Measurements from ENCODE around the gene TRPC4AP. TPM values are rescaled to one million over a fixed set of nuclear protein-coding genes. Genes with fewer than 3 reads are reported as not detected.

The TRPC4AP gene
- total RNA-seq, 1 donor, result 91.7 TPM

GRCh38 chr20:34988191-34988540 is 104.4 kb downstream of the TRPC4AP start:
- peak; percentile 7 for DNase-seq (ENCODE audit: low read depth)
- TF ChIP-seq CTCF (IDR thresholded peaks at IDR 0.05; ENCODE audit: insufficient read depth, low read length), result no peak

GRCh38 chr20:34987288-34988190 is 105.1 kb downstream of the TRPC4AP start:
- H3K4me3 ChIP-seq (ENCODE audit: low read depth, low read length), result no peak overlapping the region
- DNase-seq (ENCODE audit: low read depth), result no peak
- TF ChIP-seq CTCF (IDR thresholded peaks at IDR 0.05; ENCODE audit: insufficient read depth, low read length), result no peak

More at GRCh38 chr20:34988191-34988540, 104.4 kb downstream of the TRPC4AP start:
- H3K4me3 ChIP-seq (ENCODE audit: low read depth, low read length), result no peak overlapping the region

- no peak for DNase-seq (ENCODE audit: low read depth)
- H3K4me3 ChIP-seq (ENCODE audit: low read depth, low read length), result no peak overlapping the region
- no peak for TF ChIP-seq CTCF (IDR thresholded peaks at IDR 0.05; ENCODE audit: insufficient read depth, low read length)
Measured at GRCh38 chr20:34986311-34987287, 106.0 kb downstream of the TRPC4AP start.

- peak; percentile 5 for DNase-seq (ENCODE audit: low read depth)
- H3K4me3 ChIP-seq (ENCODE audit: low read depth, low read length), result no peak overlapping the region
- TF ChIP-seq CTCF (IDR thresholded peaks at IDR 0.05; ENCODE audit: insufficient read depth, low read length), result no peak
Measured at GRCh38 chr20:34985461-34986310, 106.9 kb downstream of the TRPC4AP start.

GRCh38 chr20:34984756-34985261 is 107.8 kb downstream of the TRPC4AP start:
- no peak overlapping the region for H3K4me3 ChIP-seq (ENCODE audit: low read depth, low read length)
- DNase-seq (ENCODE audit: low read depth), result no peak
- no peak for TF ChIP-seq CTCF (IDR thresholded peaks at IDR 0.05; ENCODE audit: insufficient read depth, low read length)

Measured in fibroblast of the aortic adventitia (primary cell).